OCI-LY3 (cell line): ENCODE results near the gene CRYBG1.

Experiments
- H2AFZ ChIP-seq: fragments of 200-600, 300-600 bp; shearing (Covaris generic); 2 replicates; pipeline ENCODE4 v1.6.0; 2014; ENCODE audit warnings: antibody characterized with exemption, low read depth, low read length
- H3K27ac ChIP-seq: fragments of 200-600, 300-600 bp; sonication (generic); 2 replicates; pipeline ENCODE4 v1.5.1; 2014; ENCODE audit warnings: mild to moderate bottlenecking, low read length, moderate library complexity, mixed read lengths
- H3K27me3 ChIP-seq: fragments of 200-600, 300-600 bp; sonication (generic); 2 replicates; pipeline ENCODE4 v1.6.1; 2014; ENCODE audit warnings: low read depth, low read length, mixed read lengths
- H3K36me3 ChIP-seq: fragments of 200-600, 300-600 bp; sonication (generic); replicated peaks from 2 replicates; pipeline ENCODE3; 2014; ENCODE audit warnings: low read depth, low read length, mixed read lengths
- H3K4me1 ChIP-seq: fragments of 300-600, 200-600 bp; sonication (generic); 2 replicates; pipeline ENCODE4 v1.6.1; 2014; ENCODE audit warnings: low read length, mixed read lengths
- H3K4me2 ChIP-seq: fragments of 200-600, 300-600 bp; sonication (generic); 2 replicates; pipeline ENCODE4 v1.6.1; 2014; ENCODE audit warnings: low read length, mixed read lengths
- H3K4me3 ChIP-seq: fragments of 300-600, 200-600 bp; sonication (generic); 2 replicates; pipeline ENCODE4 v1.5.1; 2014; ENCODE audit warnings: antibody characterized with exemption, mild to moderate bottlenecking, low read length, moderate library complexity
- H3K79me2 ChIP-seq: fragments of 300-600, 200-600 bp; shearing (Covaris generic); 2 replicates; pipeline ENCODE4 v1.6.1; 2014; ENCODE audit warnings: mild to moderate bottlenecking, low read length, mixed read lengths
- H3K9ac ChIP-seq: fragments of 300-600, 200-600 bp; shearing (Covaris generic); 2 replicates; pipeline ENCODE4 v1.6.0; 2014; ENCODE audit warnings: mild to moderate bottlenecking, low read length, moderate library complexity
- H3K9me3 ChIP-seq: fragments of 200-600, 300-600 bp; shearing (Covaris generic); 2 replicates; pipeline ENCODE4 v1.6.1; 2014; ENCODE audit warnings: low read length, mixed read lengths; ENCODE audit not compliant: insufficient read depth
- H4K20me1 ChIP-seq: fragments of 200-600, 300-600 bp; sonication (generic); 2 replicates; pipeline ENCODE4 v1.6.1; 2016; ENCODE audit warnings: low read length, mixed read lengths; ENCODE audit not compliant: insufficient read depth
- CTCF ChIP-seq: fragments of 200-600, 300-600 bp; sonication (generic); IDR thresholded peaks from 2 replicates; pipeline ENCODE4 v1.5.1; 2014; ENCODE audit warnings: antibody characterized with exemption, low read length, low read depth
- EZH2phosphoT487 ChIP-seq: fragments of 200-600 bp; shearing (Covaris generic); IDR thresholded peaks from 2 replicates; pipeline ENCODE4 v1.6.1; 2018; ENCODE audit warnings: antibody characterized with exemption, mixed run types, low read depth

Gene CRYBG1

DNA sequence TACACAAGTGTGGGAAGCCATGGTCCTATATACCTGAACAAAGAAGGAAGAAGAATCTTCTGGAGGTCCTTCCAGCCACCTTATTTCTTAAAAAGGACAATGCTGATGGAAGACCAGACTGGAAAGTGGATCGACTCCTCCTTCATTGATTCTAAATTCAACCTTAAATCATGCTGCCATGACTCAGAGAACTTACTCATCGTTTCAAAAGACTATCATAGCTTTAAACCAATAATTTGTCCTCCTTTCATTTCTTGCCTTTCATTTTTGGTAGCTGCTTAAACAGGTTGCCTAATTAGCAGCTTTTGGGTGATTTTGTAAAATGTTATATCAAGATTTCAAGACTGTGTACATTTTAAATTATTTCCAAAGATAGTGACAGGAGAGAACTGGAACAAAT, 208.0 kb downstream of the CRYBG1 start:
- no peak overlapping the region for H3K4me3 ChIP-seq
- no peaks in the 10 kb centered on the region for H3K9me3 ChIP-seq
- H3K4me2 ChIP-seq, result no peak overlapping the region
- no peak overlapping the region for H3K27ac ChIP-seq
- no peak overlapping the region for H2AFZ ChIP-seq
- no peaks in the 10 kb centered on the region for H3K79me2 ChIP-seq
- H3K9ac ChIP-seq, result no peak overlapping the region
- H3K36me3 ChIP-seq, result peaks cover 49% of the 10 kb centered on the region
- no peaks in the 10 kb centered on the region for H3K4me1 ChIP-seq
- TF ChIP-seq CTCF, result no peak
- TF ChIP-seq EZH2phosphoT487, result no peak
- no peaks in the 10 kb centered on the region for H4K20me1 ChIP-seq
- H3K27me3 ChIP-seq, result no peaks in the 10 kb centered on the region

DNA sequence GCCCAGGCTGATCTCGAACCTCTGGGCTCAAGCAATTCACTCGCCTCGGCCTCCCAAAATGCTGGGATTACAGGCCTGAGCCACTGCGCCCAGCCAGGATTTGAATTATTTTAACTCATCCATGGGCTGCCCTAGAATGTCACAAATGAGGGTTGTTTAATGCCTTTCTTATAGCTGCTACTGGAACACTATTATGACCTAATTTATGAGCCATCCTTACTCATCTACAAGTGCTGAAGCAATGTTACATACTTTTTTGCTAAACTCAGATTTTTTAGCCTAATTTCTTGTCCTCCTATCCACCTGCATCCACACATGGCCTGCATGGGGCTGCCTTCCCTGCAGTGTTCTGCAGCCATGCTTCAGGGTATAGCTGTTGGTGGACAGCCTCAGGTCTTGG, 208.9 kb downstream of the CRYBG1 start:
- peaks cover 43% of the 10 kb centered on the region for H3K36me3 ChIP-seq

GRCh38 chr6:106572436-106572835, 211.9 kb downstream of the CRYBG1 start:
- no peak overlapping the region for H3K27ac ChIP-seq
- H3K79me2 ChIP-seq, result no peaks in the 10 kb centered on the region
- no peak overlapping the region for H3K9ac ChIP-seq

More for the DNA sequence above, 208.9 kb downstream of the CRYBG1 start:
- TF ChIP-seq CTCF (no peak), EZH2phosphoT487 (no peak)
- H3K27me3 ChIP-seq, result no peaks in the 10 kb centered on the region
- H3K9ac ChIP-seq, result no peak overlapping the region
- no peak overlapping the region for H3K4me3 ChIP-seq
- H4K20me1 ChIP-seq, result no peaks in the 10 kb centered on the region
- no peak overlapping the region for H3K4me2 ChIP-seq
- H3K4me1 ChIP-seq, result no peaks in the 10 kb centered on the region
- H3K27ac ChIP-seq, result no peak overlapping the region
- no peak overlapping the region for H2AFZ ChIP-seq
- no peaks in the 10 kb centered on the region for H3K79me2 ChIP-seq
- no peaks in the 10 kb centered on the region for H3K9me3 ChIP-seq

GRCh38 chr6:106572875-106573585, 212.5 kb downstream of the CRYBG1 start:
- H3K36me3 ChIP-seq, result peaks cover 19% of the 10 kb centered on the region
- H2AFZ ChIP-seq, result no peak overlapping the region
- H3K4me3 ChIP-seq, result no peak overlapping the region
- no peak overlapping the region for H3K9ac ChIP-seq
- no peak overlapping the region for H3K27ac ChIP-seq
- H3K79me2 ChIP-seq, result no peaks in the 10 kb centered on the region
- H3K9me3 ChIP-seq, result no peaks in the 10 kb centered on the region
- no peaks in the 10 kb centered on the region for H3K27me3 ChIP-seq
- no peaks in the 10 kb centered on the region for H4K20me1 ChIP-seq
- no peaks in the 10 kb centered on the region for H3K4me1 ChIP-seq
- TF ChIP-seq EZH2phosphoT487 (no peak), CTCF (no peak)
- H3K4me2 ChIP-seq, result no peak overlapping the region

More at GRCh38 chr6:106572436-106572835, 211.9 kb downstream of the CRYBG1 start:
- Histone ChIP-seq H3K9me3 (no peaks in the 10 kb centered on the region), H4K20me1 (no peaks in the 10 kb centered on the region), H3K4me1 (no peaks in the 10 kb centered on the region), H3K27me3 (no peaks in the 10 kb centered on the region), H3K36me3 (peaks cover 24% of the 10 kb centered on the region), H2AFZ (no peak overlapping the region), H3K4me2 (no peak overlapping the region), H3K4me3 (no peak overlapping the region)
- no peak for TF ChIP-seq CTCF
- TF ChIP-seq EZH2phosphoT487, result no peak
